ENCODE measurements around the gene FHAD1. TPM values are rescaled to one million over a fixed set of nuclear protein-coding genes. Genes with fewer than 3 reads are reported as not detected.

FHAD1 gene
- total RNA-seq, 1 donor from 2014 or later = 0.41 TPM

DNA sequence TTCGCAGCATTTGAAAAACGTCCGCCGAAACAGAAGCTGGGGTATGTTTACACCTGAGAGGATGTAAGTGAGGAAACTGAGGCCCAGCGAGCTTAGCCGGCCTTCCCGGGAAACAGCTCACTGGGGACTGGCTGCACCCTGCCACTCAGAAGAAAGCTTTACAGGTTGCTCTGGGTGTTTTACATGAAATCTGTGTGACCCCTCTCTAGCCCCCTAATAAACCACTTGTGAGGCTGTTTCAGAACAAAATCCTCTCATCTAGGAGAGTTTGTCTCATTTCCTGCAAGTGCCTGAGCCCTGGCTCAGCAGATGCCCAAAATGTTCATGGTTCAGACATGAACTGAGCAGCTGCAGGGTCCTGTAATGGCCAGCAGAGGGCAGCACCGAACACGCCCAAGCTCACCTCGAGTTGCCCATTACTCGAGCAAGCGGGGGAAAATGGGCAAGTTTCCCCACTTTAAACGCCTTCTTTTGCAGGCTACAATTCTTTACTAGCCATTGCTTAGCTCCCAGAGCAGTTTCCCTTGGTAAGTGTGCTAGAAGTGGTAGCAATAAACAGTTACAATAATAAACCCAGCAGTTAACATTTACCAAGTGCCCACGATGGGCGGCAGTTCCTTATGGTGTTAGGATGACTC, 76.4 kb downstream of the FHAD1 start:
- FAIRE-seq (no peak), DNase-seq (ENCODE audit: low spot score in 2 of 2) (peak; percentile 45 to 70)

DNA sequence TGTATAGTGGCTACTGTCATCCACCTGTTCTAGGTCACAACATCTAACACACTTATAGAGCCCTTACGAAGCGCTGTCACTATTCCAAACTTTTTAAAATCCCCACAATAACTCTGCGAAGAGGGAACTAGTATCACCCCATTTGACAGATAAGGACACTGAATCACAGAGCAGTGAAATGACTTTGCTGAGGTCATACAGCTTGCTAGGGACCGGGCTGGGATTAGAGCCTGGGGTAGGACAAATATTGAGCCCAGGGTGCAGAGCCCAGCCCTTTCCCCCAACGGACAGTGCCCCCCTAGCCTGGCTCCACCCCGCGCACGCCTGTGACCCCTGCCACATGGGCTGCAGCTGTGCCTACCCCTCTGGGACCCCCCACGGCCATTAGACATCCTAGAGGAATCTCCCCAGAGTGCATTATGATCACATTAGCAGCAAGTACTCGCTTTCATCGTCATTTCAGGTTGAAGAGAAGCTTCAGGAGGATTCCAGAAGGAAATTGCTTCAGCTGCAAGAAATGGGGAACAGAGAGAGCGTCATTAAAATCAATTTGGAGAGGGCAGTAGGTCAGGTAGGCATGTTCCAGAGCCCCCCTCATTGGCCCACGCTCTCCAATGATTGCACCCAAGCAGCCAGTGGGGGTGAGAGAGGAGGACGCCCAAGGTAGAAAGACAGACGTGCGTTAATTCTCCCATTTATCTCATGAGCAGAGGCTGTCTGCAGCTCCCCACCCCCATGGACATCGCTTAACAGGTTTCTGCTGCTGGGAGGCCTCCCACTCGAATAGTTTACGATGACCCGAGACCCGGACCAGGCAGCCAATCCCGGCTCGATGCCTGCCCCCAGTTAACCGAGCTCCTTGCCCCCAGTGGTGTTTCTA, 77.2 kb downstream of the FHAD1 start:
- no peak for FAIRE-seq
- no peak for DNase-seq (ENCODE audit: low spot score in 2 of 2)

- FAIRE-seq (no peak), DNase-seq (ENCODE audit: low spot score in 2 of 2) (no peak)
Observed at GRCh38 chr1:15324869-15325335, 77.9 kb downstream of the FHAD1 start.

DNA sequence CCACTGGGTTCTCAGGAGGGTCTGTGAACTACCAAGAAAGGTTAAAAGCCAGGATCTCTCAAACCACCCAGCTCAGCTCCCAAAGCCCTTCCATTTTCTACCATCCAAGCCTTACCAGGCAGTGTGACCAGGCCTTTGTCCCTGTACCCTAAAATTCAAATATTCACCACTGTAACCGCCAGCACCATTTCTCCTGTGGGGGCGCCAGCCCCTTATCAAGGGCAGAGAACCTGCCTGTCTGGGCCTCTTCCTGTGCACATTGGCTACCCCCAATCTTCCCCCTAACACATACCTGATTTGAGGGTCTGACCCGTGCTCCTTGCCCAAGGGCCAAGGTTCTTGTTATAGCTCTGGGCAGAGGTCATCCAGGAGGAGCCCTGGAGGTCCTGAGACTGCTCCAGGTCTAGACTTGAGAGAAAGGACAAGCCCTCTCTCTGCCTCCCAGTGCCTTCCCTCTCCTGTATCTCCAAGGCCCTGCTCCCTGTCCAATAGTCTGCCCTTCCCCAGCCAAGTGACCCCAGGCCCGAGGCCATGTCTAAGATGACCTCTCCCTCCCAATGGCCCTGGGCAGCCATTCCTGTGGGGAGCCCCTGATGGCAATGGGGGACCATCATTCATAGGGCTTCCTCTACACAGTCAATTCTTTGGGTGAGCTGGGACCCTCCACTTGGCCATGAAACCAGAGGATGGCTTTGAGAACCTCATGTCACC, 78.5 kb downstream of the FHAD1 start:
- DNase-seq (ENCODE audit: low spot score in 2 of 2) (no peak), FAIRE-seq (no peak)

- DNase-seq (ENCODE audit: low spot score in 2 of 2) (no peak), FAIRE-seq (no peak)
Observed at GRCh38 chr1:15326691-15327588, 79.9 kb downstream of the FHAD1 start.

DNA sequence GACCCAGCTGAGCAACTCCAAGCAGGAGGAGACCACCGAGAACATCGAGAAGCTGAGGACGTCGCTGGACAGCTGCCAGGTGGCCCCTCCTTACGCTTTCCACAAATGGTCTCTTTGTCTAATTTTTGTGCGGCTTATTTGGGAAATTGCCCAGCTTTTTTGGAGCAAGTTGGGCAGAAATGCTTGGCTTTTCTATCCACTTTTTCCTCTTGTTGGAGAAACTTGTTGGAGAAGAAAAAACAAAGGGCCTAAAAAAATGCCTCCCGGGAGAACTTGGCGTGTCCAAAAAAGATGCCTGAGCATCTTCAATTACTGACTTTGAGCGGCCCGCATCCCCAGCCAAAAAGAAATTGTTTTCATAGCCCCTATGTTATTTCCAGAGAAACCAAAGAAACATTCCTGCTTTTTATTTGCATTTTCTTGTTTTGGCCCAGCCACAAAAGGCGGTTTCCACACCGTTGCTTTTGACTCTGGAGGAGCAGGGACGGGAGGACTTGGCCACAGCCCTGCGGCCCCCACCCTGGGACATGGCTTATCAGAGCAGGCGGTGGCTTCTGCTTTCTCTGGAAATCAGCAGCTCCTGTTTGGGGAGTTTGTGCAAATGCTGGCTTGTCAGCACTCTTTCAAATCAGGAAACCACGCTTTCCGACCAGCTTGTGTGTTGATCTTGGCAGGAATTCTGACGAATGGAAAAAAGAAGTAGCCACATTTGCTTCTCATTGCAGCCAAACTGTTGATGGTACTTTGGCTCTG, 81.5 kb downstream of the FHAD1 start:
- no peak for FAIRE-seq

GRCh38 chr1:15329104-15329820, 82.2 kb downstream of the FHAD1 start:
- FAIRE-seq (no peak), DNase-seq (ENCODE audit: low spot score in 2 of 2) (peak in 1 of 2 donors; percentile 44)

More for the DNA sequence above, 81.5 kb downstream of the FHAD1 start:
- DNase-seq (ENCODE audit: low spot score in 2 of 2) = peak; percentile 34 to 53

GRCh38 chr1:15330028-15330427, 83.0 kb downstream of the FHAD1 start:
- FAIRE-seq = no peak
- no peak for DNase-seq (ENCODE audit: low spot score in 2 of 2)

GRCh38 chr1:15331180-15331579, 84.2 kb downstream of the FHAD1 start:
- DNase-seq (ENCODE audit: low spot score in 2 of 2) (no peak), FAIRE-seq (no peak)

GRCh38 chr1:15331734-15332133, 84.7 kb downstream of the FHAD1 start:
- DNase-seq (ENCODE audit: low spot score in 2 of 2) (no peak), FAIRE-seq (no peak)

- no peak for FAIRE-seq
- DNase-seq (ENCODE audit: low spot score in 2 of 2) = no peak
Observed at GRCh38 chr1:15332525-15332924, 85.5 kb downstream of the FHAD1 start.

DNA sequence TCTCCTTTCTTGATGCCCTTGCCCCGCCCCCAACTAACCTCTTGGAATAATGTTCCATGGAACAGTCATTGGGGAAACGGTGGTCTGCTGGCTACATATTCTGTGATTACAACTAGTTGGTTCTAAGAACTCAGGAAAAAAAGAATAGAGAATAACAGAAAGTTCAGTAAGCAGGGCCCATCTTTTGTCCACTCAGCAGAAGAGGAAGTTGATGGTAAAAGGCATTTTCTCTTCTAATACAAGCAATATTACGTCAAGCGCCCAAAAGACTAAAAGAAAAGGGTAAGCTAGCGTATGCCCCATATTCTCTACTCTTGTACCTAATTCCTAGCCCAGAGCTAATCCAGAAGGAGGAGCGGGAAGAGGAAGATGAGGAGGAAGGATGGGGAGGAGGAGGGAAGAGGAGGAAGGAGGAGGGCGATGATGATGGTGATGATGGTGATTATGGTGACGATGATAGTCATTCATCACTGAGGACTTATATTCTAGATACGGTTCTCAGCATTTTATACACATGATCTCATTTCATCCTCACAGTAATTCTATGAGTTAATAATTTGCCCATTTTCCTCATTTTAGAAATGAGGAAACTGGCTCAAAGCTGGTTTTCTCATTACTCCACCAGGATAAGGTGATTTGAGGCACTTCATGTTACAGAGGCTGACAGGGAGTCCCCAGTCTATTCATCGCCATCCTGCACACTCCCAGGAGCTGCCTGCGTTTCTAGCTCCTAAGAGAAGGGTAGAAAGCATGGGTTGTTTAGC, 86.1 kb downstream of the FHAD1 start:
- no peak for DNase-seq (ENCODE audit: low spot score in 2 of 2)
- FAIRE-seq = no peak

GRCh38 chr1:15334995-15335394, 88.0 kb downstream of the FHAD1 start:
- no peak for FAIRE-seq

GRCh38 chr1:15336866-15337265, 89.8 kb downstream of the FHAD1 start:
- FAIRE-seq (no peak), DNase-seq (ENCODE audit: low spot score in 2 of 2) (no peak)

More at GRCh38 chr1:15334995-15335394, 88.0 kb downstream of the FHAD1 start:
- no peak for DNase-seq (ENCODE audit: low spot score in 2 of 2)

DNA sequence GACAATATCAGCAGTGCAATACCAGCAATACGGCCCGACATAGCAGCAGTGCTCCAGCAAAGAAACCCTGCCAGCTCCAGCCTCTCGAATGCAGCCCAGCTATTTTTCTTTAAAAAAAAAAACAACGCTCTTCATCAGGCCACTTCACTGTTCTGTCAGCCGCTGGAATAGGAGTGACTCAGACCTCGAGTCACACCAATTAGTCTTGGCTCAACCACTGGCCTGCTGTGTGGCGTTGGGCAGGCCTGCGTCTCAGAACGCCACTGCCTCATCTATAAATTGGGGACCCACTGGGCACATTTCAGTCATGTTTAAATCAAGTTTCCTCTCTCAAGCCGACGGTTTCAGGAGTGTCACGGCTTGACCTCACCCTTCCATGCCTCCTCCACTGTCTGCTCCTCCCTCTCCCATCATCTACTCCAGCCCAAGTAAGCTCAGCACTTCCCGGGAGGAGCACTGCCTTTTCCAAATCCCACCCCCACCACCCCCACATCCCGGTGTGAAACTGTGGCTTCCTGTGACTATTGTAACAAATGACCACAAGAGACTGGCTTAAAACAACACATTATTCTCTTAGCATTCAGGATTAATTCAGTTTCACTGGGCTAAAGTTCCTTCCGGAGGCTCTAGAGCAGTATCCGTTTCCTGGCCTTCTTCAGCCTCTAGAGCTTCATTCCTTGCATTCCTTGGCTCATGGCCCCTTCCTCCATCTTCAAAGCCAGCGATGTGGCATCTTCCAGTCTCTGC, 90.8 kb downstream of the FHAD1 start:
- FAIRE-seq (no peak), DNase-seq (ENCODE audit: low spot score in 2 of 2) (no peak)

- DNase-seq (ENCODE audit: low spot score in 2 of 2) = no peak
- no peak for FAIRE-seq
Observed at GRCh38 chr1:15339570-15339969, 92.5 kb downstream of the FHAD1 start.

GRCh38 chr1:15341228-15341627, 94.2 kb downstream of the FHAD1 start:
- FAIRE-seq = no peak
- DNase-seq (ENCODE audit: low spot score in 2 of 2) = no peak

Measured in frontal cortex (tissue), 4 donors.